Activated CD4-positive, alpha-beta memory T cell treated with anti-CD3 and anti-CD28 coated beads, Interleukin-2, amount 10 ng/mL, durations not matched to agents 7 days and 5 days (primary cell): ENCODE results near the gene SLC25A15. TPM values are rescaled to one million over a fixed set of nuclear protein-coding genes. Genes with fewer than 3 reads are reported as not detected.
A peak's percentile ranks its signal among the peaks of the same experiment; 100 is the strongest.
"Not testable (repeated sequence)": the region's sequence is repeated elsewhere in the genome, so short reads cannot be mapped to it uniquely, and the experiment has no call there.

Experiments used
- CTCF ChIA-PET: fragments of 350-600 bp; sonication (Branson Sonifier 250); formaldehyde crosslinking; loops from one replicate; lab custom pipeline; 2021; ENCODE audit warnings: antibody characterized with exemption, inconsistent platforms; lab: Charles Lee
- POLR2A ChIA-PET: fragments of 350-600 bp; sonication (Branson Sonifier 250); formaldehyde crosslinking; loops from one replicate; lab custom pipeline; 2021; ENCODE audit warnings: antibody characterized with exemption; lab: Charles Lee
- DNase-seq: peaks from one replicate; pipeline ENCODE4 v3.0.0-alpha.2; 2020
- H3K27ac Mint-ChIP-seq: one replicate; pipeline ENCODE4 v1.8.0; 2021; ENCODE audit warnings: mild to moderate bottlenecking, mixed read lengths
- H3K27me3 Mint-ChIP-seq: one replicate; pipeline ENCODE4 v1.8.0; 2021; ENCODE audit warnings: mixed read lengths
- H3K36me3 Mint-ChIP-seq: one replicate; pipeline ENCODE4 v1.8.0; 2021; ENCODE audit warnings: low read depth, mixed read lengths
- H3K4me1 Mint-ChIP-seq: one replicate; pipeline ENCODE4 v1.8.0; 2021; ENCODE audit warnings: mixed read lengths
- H3K4me3 Mint-ChIP-seq: one replicate; pipeline ENCODE4 v1.8.0; 2021; ENCODE audit warnings: mild to moderate bottlenecking, mixed read lengths
- H3K9me3 Mint-ChIP-seq: one replicate; pipeline ENCODE4 v1.8.0; 2021; ENCODE audit warnings: mixed read lengths
- total RNA-seq, 2 experiments: library from RNA; stranded (reverse); gene quantifications; one replicate each; pipeline ENCODE4 v1.2.3, GENCODE V29; 2021

SLC25A15 gene
- total RNA-seq, 2 experiments from 2014 or later: 8.2 to 9.8 TPM

GRCh38 chr13:40786568-40786996, 2.8 kb upstream of the SLC25A15 start:
- Mint-ChIP-seq H3K27ac (peak overlapping the region; percentile 73), H3K4me1 (peaks cover 31% of the 10 kb centered on the region), H3K27me3 (no peaks in the 10 kb centered on the region), H3K9me3 (no peaks in the 10 kb centered on the region), H3K36me3 (no peaks in the 10 kb centered on the region), H3K4me3 (no peak overlapping the region)
- peak; percentile 35 for DNase-seq
- CTCF ChIA-PET: interaction anchor here (0.7 to 1.8 kb wide), 3 partner anchors 9 to 101 kb away, joined by 3 to 19 read pairs (median 5); no protein-coding TSS in a partner anchor
- POLR2A ChIA-PET: interaction anchor here (1.2 kb wide), 1 partner anchor 274 kb away, joined by 3 read pairs; the partner anchor contains the start of gene WBP4

GRCh38 chr13:40787062-40787461, 2.3 kb upstream of the SLC25A15 start:
- H3K27me3 Mint-ChIP-seq: no peaks in the 10 kb centered on the region
- H3K27ac Mint-ChIP-seq: peak overlapping the region; percentile 73
- H3K36me3 Mint-ChIP-seq: no peaks in the 10 kb centered on the region
- no peaks in the 10 kb centered on the region for H3K9me3 Mint-ChIP-seq
- peak overlapping the region; percentile 38 for H3K4me3 Mint-ChIP-seq
- ChIA-PET POLR2A (interaction anchor here (0.7 to 3.9 kb wide), 5 partner anchors 8 to 274 kb away, joined by 3 to 26 read pairs (median 3); partner anchors contain the start of gene WBP4), CTCF (interaction anchor here (0.7 to 1.8 kb wide), 3 partner anchors 10 to 102 kb away, joined by 3 to 19 read pairs (median 5); no protein-coding TSS in a partner anchor)
- H3K4me1 Mint-ChIP-seq: peaks cover 31% of the 10 kb centered on the region
- peak; percentile 20 for DNase-seq

GRCh38 chr13:40788540-40789274, 704 bp upstream of the SLC25A15 start:
- not testable (repeated sequence) for H3K36me3 Mint-ChIP-seq, H3K9me3 Mint-ChIP-seq, H3K27me3 Mint-ChIP-seq
- ChIA-PET CTCF (interaction anchor here (0.9 to 2.8 kb wide), 3 partner anchors 9 to 133 kb away, joined by 3 to 29 read pairs (median 6); no protein-coding TSS in a partner anchor), POLR2A (interaction anchor here (0.6 to 3.9 kb wide), 12 partner anchors 9 to 524 kb away, joined by 3 to 26 read pairs (median 4); partner anchors contain the start of gene KBTBD7)
- Mint-ChIP-seq H3K4me1 (peaks cover 36% of the 10 kb centered on the region), H3K4me3 (peak overlapping the region; percentile 75), H3K27ac (peak overlapping the region; percentile 68)
- peak; percentile 18 for DNase-seq

- ChIA-PET POLR2A (interaction anchor here (0.9 to 3.9 kb wide), 5 partner anchors 8 to 401 kb away, joined by 3 to 26 read pairs (median 8); no protein-coding TSS in a partner anchor), CTCF (interaction anchor here (2.8 kb wide), 1 partner anchor 13 kb away, joined by 29 read pairs; no protein-coding TSS in a partner anchor)
- H3K9me3 Mint-ChIP-seq: no peaks in the 10 kb centered on the region
- H3K4me3 Mint-ChIP-seq: peak overlapping the region; percentile 67
- no peak for DNase-seq
- H3K27ac Mint-ChIP-seq: peak overlapping the region; percentile 26
- peaks cover 36% of the 10 kb centered on the region for H3K4me1 Mint-ChIP-seq
- H3K27me3 Mint-ChIP-seq: no peaks in the 10 kb centered on the region
- no peaks in the 10 kb centered on the region for H3K36me3 Mint-ChIP-seq
Observed at GRCh38 chr13:40790154-40790616, 774 bp downstream of the SLC25A15 start.

GRCh38 chr13:40792284-40793051, 3.1 kb downstream of the SLC25A15 start:
- H3K36me3 Mint-ChIP-seq: peaks cover 3% of the 10 kb centered on the region
- no peak overlapping the region for H3K27ac Mint-ChIP-seq
- no peaks in the 10 kb centered on the region for H3K9me3 Mint-ChIP-seq
- ChIA-PET CTCF (no interaction called here), POLR2A (no interaction called here)
- no peak overlapping the region for H3K4me3 Mint-ChIP-seq
- H3K27me3 Mint-ChIP-seq: no peaks in the 10 kb centered on the region
- H3K4me1 Mint-ChIP-seq: peaks cover 21% of the 10 kb centered on the region
- DNase-seq: no peak

GRCh38 chr13:40793339-40793738, 3.9 kb downstream of the SLC25A15 start:
- H3K27me3 Mint-ChIP-seq: no peaks in the 10 kb centered on the region
- H3K36me3 Mint-ChIP-seq: peaks cover 3% of the 10 kb centered on the region
- H3K9me3 Mint-ChIP-seq: no peaks in the 10 kb centered on the region
- peaks cover 18% of the 10 kb centered on the region for H3K4me1 Mint-ChIP-seq
- CTCF ChIA-PET: interaction anchor here (0.6 kb wide), 1 partner anchor 272 kb away, joined by 3 read pairs; no protein-coding TSS in a partner anchor
- no peak overlapping the region for H3K4me3 Mint-ChIP-seq
- no peak overlapping the region for H3K27ac Mint-ChIP-seq
- no peak for DNase-seq
- POLR2A ChIA-PET: no interaction called here

- Mint-ChIP-seq H3K27ac (no peak overlapping the region), H3K4me1 (peaks cover 23% of the 10 kb centered on the region), H3K27me3 (no peaks in the 10 kb centered on the region), H3K36me3 (peaks cover 11% of the 10 kb centered on the region), H3K9me3 (no peaks in the 10 kb centered on the region), H3K4me3 (no peak overlapping the region)
- ChIA-PET CTCF (no interaction called here), POLR2A (no interaction called here)
- DNase-seq: no peak
Observed at GRCh38 chr13:40794414-40795368, 5.3 kb downstream of the SLC25A15 start.

GRCh38 chr13:40796649-40797048, 7.2 kb downstream of the SLC25A15 start:
- ChIA-PET CTCF (interaction anchor here (1.0 kb wide), 1 partner anchor 20 kb away, joined by 3 read pairs; no protein-coding TSS in a partner anchor), POLR2A (no interaction called here)
- Mint-ChIP-seq H3K27ac (no peak overlapping the region), H3K4me1 (peaks cover 19% of the 10 kb centered on the region), H3K27me3 (no peaks in the 10 kb centered on the region), H3K9me3 (no peaks in the 10 kb centered on the region), H3K4me3 (no peak overlapping the region), H3K36me3 (peaks cover 11% of the 10 kb centered on the region)
- no peak for DNase-seq

GRCh38 chr13:40798380-40798779, 9.0 kb downstream of the SLC25A15 start:
- Mint-ChIP-seq H3K27ac (peak overlapping the region; percentile 74), H3K4me1 (peaks cover 14% of the 10 kb centered on the region), H3K9me3 (no peaks in the 10 kb centered on the region), H3K36me3 (peaks cover 11% of the 10 kb centered on the region), H3K27me3 (no peaks in the 10 kb centered on the region), H3K4me3 (peak overlapping the region; percentile 24)
- DNase-seq: peak; percentile 20
- ChIA-PET POLR2A (interaction anchor here (1.1 to 2.0 kb wide), 3 partner anchors 9 to 123 kb away, joined by 3 to 8 read pairs (median 3); partner anchors contain the start of gene SLC25A15), CTCF (interaction anchor here (1.0 kb wide), 1 partner anchor 21 kb away, joined by 3 read pairs; no protein-coding TSS in a partner anchor)

GRCh38 chr13:40799508-40799907, 10.1 kb downstream of the SLC25A15 start:
- Mint-ChIP-seq H3K27me3 (no peaks in the 10 kb centered on the region), H3K4me1 (peaks cover 14% of the 10 kb centered on the region), H3K27ac (no peak overlapping the region), H3K9me3 (no peaks in the 10 kb centered on the region), H3K4me3 (no peak overlapping the region), H3K36me3 (peaks cover 14% of the 10 kb centered on the region)
- no peak for DNase-seq
- ChIA-PET CTCF (no interaction called here), POLR2A (interaction anchor here (0.9 to 1.2 kb wide), 2 partner anchors 11 to 122 kb away, joined by 3 read pairs; no protein-coding TSS in a partner anchor)

- H3K4me1 Mint-ChIP-seq: peaks cover 14% of the 10 kb centered on the region
- H3K36me3 Mint-ChIP-seq: peaks cover 14% of the 10 kb centered on the region
- no peak for DNase-seq
- no peaks in the 10 kb centered on the region for H3K27me3 Mint-ChIP-seq
- ChIA-PET POLR2A (no interaction called here), CTCF (interaction anchor here (1.2 kb wide), 1 partner anchor 13 kb away, joined by 4 read pairs; no protein-coding TSS in a partner anchor)
- no peak overlapping the region for H3K27ac Mint-ChIP-seq
- no peaks in the 10 kb centered on the region for H3K9me3 Mint-ChIP-seq
- no peak overlapping the region for H3K4me3 Mint-ChIP-seq
Observed at GRCh38 chr13:40800559-40800958, 11.1 kb downstream of the SLC25A15 start.
